ENCODE results near the gene SPG11.

DNA sequence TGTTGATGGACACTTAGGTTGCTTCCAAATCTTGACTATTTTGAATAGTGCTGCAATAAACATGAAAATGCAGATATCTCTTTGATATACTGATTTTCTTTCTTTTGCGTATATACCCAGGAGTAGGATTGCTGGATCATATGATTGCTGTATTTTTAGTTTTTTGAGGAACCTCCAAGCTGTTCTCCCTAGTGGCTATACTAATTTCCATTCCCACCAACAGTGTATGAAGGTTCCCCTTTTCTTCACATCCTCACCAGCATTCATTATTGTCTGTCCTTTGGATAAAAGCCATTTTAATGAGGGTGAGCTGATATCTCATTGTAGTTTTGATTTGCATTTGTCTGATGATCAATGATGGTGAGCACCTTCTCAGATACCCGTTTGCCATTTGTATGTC lies 35.2 kb upstream of the SPG11 start:
- TF ChIP-seq, protein P1, sequence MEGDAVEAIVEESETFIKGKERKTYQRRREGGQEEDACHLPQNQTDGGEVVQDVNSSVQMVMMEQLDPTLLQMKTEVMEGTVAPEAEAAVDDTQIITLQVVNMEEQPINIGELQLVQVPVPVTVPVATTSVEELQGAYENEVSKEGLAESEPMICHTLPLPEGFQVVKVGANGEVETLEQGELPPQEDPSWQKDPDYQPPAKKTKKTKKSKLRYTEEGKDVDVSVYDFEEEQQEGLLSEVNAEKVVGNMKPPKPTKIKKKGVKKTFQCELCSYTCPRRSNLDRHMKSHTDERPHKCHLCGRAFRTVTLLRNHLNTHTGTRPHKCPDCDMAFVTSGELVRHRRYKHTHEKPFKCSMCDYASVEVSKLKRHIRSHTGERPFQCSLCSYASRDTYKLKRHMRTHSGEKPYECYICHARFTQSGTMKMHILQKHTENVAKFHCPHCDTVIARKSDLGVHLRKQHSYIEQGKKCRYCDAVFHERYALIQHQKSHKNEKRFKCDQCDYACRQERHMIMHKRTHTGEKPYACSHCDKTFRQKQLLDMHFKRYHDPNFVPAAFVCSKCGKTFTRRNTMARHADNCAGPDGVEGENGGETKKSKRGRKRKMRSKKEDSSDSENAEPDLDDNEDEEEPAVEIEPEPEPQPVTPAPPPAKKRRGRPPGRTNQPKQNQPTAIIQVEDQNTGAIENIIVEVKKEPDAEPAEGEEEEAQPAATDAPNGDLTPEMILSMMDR (conservative IDR thresholded peaks at IDR 0.05; ENCODE audit: low read length) = no peak
- TF ChIP-seq EZH2phosphoT487 (IDR thresholded peaks at IDR 0.05; ENCODE audit: borderline replicate concordance) = no peak
